ENCODE measurements around the gene ZNF423. TPM values are rescaled to one million over a fixed set of nuclear protein-coding genes. Genes with fewer than 3 reads are reported as not detected.

ZNF423 gene
- 1 to 10 TPM in 3 of 4 donors, under 1 TPM in 1; 0.67 to 3.7 (median 2.2) TPM for total RNA-seq

GRCh38 chr16:49855822-49856671, at the start of gene ZNF423:
ZNF423 (minus strand) TSS chr16:49856112; CDS start chr16:49855774, 338 bp downstream.
- WGBS, 2 donors, result 1% methylated on average over 54 to 69 of the region's 70 CpGs
- H3K4me3 ChIP-seq (ENCODE audit: low read depth, poor library complexity, severe bottlenecking), result peak within 1 kb of the TSS; percentile 39
- no peak for TF ChIP-seq POLR2A (IDR thresholded peaks at IDR 0.05)
- no peak for TF ChIP-seq CTCF (IDR thresholded peaks at IDR 0.05)
- DNase-seq (ENCODE audit: low spot score in 2 of 2), result no peak
- intact Hi-C loops (cut with DNase I; ENCODE audit: low total_unique reads), result no loop called here

GRCh38 chr16:49904348-49905062, 48.6 kb upstream of the ZNF423 start:
- intact Hi-C loops (cut with DNase I; ENCODE audit: low total_unique reads), result no loop called here
- DNase-seq (ENCODE audit: low spot score in 2 of 2), result no peak
- WGBS, 2 donors, result 84 to 87% methylated on average over 9 of the region's 9 CpGs
- no peak overlapping the region for H3K4me3 ChIP-seq (ENCODE audit: low read depth, poor library complexity, severe bottlenecking)
- TF ChIP-seq POLR2A (IDR thresholded peaks at IDR 0.05) (no peak), CTCF (IDR thresholded peaks at IDR 0.05) (no peak)

DNA sequence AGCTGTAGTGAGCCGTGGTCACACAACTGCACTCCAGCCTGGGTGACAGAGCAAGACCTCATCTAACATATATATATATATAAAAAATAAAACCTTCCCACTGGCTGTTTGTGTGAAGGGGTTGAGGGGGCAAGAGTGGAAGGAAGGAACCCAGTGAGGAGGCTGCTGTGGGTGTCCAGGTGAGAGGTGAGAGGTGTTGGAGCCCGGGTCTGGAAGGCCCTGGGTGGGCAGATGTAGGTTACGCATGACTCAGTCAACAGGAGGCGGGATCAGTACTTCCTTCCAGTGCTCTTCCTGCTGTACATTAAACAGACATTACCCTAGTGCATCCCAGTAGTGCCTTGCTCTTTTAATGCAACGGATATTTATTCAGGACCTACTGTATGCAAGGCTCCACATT, 47.0 kb upstream of the ZNF423 start:
- intact Hi-C loops (cut with DNase I; ENCODE audit: low total_unique reads), result no loop called here
- no peak for TF ChIP-seq CTCF (IDR thresholded peaks at IDR 0.05)
- TF ChIP-seq POLR2A (IDR thresholded peaks at IDR 0.05), result no peak
- WGBS, 2 donors, result 76 to 79% methylated on average over 5 of the region's 5 CpGs
- no peak for DNase-seq (ENCODE audit: low spot score in 2 of 2)
- no peak overlapping the region for H3K4me3 ChIP-seq (ENCODE audit: low read depth, poor library complexity, severe bottlenecking)

DNA sequence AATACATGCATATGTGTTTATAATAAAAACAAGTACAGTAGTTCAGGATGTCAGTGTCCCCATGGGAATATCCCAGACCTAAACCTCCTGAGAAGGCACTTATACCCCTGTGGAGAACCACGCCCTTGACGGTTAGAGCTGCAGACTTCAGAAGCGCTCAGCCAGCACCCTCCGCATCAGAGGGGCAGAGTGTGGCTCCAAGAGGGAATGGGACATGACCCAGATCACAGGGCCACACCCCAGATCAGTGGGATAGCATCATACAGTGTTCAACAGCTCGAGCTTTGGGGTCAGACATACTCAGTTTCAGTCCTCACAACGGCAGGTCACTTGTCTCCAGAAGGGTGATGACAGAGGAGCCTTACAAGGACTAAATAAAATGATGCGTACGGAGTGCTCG, 45.8 kb upstream of the ZNF423 start:
- DNase-seq (ENCODE audit: low spot score in 2 of 2), result no peak
- H3K4me3 ChIP-seq (ENCODE audit: low read depth, poor library complexity, severe bottlenecking), result no peak overlapping the region
- TF ChIP-seq POLR2A (IDR thresholded peaks at IDR 0.05) (no peak), CTCF (IDR thresholded peaks at IDR 0.05) (no peak)
- 83 to 90% methylated on average over 9 of the region's 9 CpGs for WGBS, 2 donors
- intact Hi-C loops (cut with DNase I; ENCODE audit: low total_unique reads), result no loop called here

DNA sequence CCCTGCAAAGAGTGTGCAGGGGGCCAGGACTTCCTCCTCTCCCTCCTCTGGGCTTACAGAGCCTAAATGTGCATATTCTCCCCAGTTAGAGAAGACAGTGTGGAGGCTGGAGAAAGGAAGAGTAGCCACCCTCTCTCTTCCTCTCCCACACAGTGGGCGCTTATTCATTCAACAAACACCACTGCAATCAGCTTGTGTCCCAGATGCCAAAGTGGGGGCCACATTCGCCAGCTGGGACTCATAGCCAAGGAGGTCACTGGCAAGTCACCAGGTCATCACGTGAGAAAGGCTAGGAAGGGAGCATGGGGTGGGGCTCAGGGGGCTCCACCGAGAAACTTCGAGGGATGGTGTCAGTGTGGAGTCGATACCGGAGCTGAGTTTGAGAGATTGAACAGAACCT, 45.0 kb upstream of the ZNF423 start:
- H3K4me3 ChIP-seq (ENCODE audit: low read depth, poor library complexity, severe bottlenecking), result no peak overlapping the region
- WGBS, 2 donors, result 85 to 87% methylated on average over 7 of the region's 7 CpGs
- no peak for DNase-seq (ENCODE audit: low spot score in 2 of 2)
- no peak for TF ChIP-seq CTCF (IDR thresholded peaks at IDR 0.05)
- TF ChIP-seq POLR2A (IDR thresholded peaks at IDR 0.05), result no peak
- intact Hi-C loops (cut with DNase I; ENCODE audit: low total_unique reads), result no loop called here

Measured in lower leg skin (tissue), 4 donors.